Stimulated activated CD8-positive, alpha-beta memory T cell treated with anti-CD3 and anti-CD28 coated beads, Interleukin-4, amount 100 ng/mL, for 24 hours (primary cell): Measurements from ENCODE around the gene UTP3.
"Not testable (repeated sequence)": the region's sequence is repeated elsewhere in the genome, so short reads cannot be mapped to it uniquely, and the experiment has no call there.

Source experiments
- DNase-seq: peaks from one replicate; pipeline ENCODE4 v3.0.0-alpha.2; 2020; ENCODE audit warnings: low read depth

UTP3 gene

DNA sequence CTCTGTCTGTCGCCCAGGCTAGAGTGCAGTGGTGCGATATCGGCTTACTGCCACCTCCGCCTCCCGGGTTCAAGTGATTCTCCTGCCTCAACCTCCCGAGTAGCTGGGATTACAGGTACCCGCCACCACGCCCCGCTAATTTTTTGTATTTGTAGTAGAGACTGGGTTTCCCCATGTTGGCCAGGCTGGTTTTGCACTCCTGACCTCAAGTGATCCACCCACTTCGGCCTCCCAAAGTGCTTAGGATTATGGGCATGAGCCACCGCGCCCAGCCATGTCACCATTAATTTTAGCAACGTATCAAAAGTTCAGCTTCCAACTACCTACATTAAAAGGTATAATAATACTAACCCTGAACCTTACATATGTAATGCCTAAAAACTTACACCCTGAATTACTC is 940 bp upstream of the UTP3 start:
- DNase-seq, result no peak

GRCh38 chr4:70688795-70689231 is 481 bp downstream of the UTP3 start:
- no peak for DNase-seq

DNA sequence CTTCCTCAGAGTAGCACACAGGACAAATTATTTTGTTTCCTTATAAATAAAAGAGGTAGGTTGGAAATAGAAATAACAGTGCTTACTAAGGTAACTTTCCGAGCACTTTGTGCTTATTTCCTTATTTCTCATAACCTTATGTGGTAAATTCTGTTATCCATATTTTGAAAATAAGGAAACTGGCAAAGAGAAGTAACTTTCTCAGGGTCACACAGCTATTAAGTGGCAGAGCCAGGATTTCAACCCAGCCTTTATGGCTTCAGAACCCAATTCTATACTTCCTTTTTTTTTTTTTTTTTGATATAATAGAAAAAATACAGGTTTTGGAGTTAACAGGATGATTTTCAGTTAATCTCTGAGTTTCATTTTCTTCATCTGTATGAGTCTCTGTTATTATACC is 3.3 kb downstream of the UTP3 start:
- DNase-seq, result no peak

- DNase-seq, result not testable (repeated sequence)
These were observed 6.3 kb downstream of the UTP3 start for GRCh38 chr4:70694633-70695032.

DNA sequence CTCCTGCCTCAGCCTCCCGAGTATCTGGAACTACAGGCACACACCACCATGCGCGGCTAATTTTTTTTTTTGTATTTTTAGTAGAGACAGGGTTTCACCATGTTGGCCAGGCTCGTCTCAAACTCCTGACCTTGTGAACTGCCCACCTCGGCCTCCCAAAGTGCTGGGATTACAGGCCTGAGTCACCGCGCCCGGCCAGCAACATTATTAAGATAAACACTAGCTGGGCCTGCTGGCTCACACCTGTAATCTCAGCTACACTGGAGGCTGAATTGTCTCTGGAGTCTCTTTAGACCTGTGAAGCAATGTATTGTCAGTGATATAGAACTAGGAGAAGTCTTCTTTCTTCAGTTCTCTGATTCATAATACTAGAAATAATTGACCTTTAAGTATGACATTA is 10.1 kb downstream of the UTP3 start:
- not testable (repeated sequence) for DNase-seq

GRCh38 chr4:70700712-70701111 is 12.4 kb downstream of the UTP3 start:
- no peak for DNase-seq

DNA sequence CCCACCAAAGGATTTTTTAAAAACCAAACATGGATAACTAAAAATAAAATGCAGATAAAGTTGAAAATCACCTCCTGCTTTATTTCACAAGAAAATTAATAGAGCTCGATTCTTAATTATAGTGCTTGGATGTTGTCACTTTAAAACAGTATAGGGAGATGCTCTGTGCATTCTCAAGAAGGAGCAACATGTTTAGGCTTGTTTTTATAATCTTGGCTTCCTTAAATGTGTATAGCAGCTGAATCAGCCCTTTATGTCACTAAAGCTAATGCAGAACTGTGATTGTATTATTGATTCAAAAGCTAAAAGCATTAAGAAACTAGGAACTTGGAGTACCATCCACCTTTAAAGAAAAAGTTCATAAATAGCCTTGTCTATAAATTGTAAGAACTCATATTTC is 12.9 kb downstream of the UTP3 start:
- no peak for DNase-seq

GRCh38 chr4:70702592-70702991 is 14.3 kb downstream of the UTP3 start:
- not testable (repeated sequence) for DNase-seq

DNA sequence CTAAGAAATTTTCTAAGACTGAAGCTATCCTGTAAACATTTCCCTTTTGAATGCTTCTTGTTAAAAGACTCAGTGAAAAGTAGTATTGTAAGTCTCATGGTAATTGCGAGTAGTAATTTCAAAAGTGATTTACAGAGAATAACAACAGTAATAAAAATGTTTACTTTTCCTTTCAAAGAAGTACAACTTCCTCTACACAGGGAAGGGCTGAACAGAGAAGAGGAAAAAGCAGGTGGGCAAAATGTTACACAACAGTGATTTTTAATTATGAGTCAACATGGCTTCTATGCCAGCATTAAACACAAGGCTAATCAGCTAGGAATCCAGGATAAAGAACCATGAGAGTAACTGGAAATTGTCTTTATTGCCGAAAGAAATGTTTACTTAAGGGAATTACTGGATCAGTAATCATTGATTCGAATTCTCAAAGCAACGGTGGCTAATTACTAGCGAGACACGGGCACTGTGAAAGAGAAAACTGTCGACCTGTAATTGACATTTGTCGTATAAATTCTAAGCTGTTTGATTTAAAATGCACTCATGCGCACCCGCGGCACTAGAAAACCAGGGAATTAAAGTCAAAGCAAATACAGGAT is 15.4 kb downstream of the UTP3 start:
- DNase-seq, result no peak

DNA sequence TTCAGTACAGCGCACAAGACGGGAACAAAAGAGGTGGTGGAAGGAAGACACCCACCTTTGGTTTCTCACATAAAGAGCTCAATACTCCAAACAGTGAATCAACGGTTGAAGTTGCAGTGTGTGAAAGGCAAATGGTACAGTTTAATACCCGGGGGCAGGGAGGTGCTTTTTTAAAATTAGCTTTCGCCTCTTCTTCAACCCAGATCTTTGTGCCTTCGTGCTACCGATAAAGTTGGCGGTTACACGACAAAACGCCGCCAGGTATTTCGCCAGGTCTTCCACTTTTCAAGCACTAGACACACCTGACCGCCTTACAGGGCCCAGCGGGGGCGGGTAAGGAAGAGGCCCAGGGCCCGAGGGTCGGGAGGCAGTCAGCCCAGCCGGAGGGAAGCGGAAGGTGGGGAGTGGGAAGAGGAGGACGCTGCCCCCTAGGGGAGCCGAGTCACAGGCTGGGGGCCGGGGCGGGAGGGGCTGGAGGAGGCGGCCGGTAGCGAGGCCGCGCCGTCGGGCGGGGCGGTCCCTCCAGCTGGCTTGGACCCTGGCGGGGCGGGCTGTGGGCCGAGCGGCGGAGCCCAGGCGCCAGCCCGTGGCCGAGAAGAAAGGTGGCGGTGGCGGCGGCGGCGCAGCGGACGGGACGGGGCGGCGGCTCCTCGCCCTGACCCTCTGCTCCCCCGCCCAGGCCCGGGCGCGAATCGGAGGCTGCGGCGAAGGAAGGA is 16.0 kb downstream of the UTP3 start:
- DNase-seq, result peak; percentile 50

DNA sequence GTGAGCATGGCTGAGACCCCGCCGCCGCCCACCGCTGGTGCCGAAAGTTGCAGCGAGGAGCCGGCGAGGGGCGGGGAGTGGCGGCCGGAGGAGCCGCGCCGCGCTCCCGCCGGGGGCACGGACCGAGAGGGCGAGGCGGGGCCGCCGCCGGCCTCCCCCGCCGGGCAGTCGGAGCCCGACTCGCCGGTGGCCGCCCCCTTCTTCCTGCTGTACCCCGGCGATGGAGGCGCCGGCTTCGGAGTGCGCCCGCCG is 16.5 kb downstream of the UTP3 start:
- DNase-seq, result no peak

DNA sequence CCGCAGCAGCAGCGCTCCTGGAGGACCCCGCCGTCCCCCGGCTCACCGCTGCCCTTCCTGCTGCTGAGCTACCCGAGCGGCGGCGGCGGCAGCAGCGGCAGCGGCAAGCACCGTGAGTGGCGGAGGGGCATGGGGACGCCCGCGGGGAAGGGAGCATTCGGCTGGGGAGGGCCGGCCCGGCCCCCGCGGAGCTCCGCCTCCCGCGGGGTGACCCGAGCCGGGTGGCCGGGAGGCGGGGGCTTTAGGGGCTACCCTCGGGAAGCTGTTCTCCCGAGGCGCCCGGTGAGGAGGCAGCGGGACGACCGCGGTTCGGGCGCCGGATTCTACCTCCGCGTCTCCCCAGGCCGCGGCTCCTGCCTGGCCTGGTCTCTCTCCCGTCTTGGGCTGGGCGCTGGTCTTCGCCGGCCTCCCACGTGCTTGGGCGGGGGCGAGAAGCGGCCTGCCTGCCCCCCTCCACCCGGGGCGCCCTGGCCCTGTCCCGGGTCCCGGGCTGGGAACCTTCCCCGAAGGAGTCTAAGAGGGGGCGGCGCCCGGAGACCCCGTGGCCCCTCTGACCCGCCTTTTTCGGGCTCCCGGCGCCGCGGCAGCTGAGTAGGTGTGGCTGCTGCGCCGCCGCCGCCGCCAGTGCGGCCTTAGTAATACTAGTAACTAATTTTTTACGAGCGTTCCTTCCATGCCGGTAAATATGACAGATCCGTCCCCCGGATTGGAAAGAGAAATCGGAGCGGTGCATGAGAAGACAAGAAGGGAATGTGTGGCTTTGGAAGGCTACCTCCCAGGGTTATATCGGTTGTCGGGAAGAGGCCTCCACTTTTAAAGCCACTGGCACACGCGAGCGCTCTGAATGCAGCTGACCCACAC is 17.1 kb downstream of the UTP3 start:
- DNase-seq, result peak; percentile 61

GRCh38 chr4:70706044-70706461 is 17.7 kb downstream of the UTP3 start:
- DNase-seq, result no peak

DNA sequence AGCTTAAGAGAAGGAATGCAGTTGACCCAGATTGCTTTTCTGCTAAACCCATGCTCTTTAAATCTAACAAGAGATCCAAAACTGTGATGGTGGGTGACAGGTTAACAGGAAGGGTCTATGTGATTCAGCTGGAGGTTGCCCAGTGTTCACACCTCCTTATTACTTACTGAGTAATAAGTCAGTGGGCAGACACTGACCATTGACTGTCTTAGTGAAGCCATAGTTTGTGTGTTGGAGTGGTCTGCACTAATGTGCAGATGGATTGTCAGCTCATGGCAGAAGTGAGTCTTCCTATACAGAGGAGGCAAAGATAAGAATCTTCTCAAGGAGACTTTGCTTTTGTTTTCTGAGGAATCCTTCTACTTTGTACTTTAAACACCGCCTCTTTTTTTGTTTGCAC is 18.2 kb downstream of the UTP3 start:
- no peak for DNase-seq

DNA sequence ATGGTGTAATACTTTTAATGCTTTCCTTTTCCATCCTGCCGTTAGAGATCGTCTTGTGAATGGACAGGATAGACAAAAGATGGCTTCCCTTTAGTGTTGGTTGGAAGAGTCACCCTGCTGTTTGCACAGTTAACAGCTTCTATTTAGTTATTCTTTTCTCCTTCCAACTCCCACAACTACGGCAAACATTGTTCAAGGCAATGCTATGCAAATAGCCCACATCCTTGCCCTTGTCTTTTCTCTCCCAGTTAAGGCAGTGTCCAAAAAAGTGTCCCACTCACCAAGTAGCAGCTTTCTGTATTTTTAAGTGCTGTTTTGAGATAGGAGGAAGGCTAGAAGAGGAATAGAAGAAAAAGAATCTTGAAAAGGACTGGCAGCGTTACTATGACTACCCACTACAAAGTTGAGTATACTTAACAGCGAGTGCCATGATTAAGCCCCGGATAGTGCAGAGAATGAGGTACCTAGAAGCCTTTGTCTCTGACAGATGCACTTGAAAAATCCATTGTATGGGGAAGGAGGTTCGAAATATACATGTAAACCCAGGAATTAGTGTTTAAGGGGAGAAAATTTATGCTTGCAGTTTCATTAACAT is 21.4 kb downstream of the UTP3 start:
- DNase-seq, result no peak

DNA sequence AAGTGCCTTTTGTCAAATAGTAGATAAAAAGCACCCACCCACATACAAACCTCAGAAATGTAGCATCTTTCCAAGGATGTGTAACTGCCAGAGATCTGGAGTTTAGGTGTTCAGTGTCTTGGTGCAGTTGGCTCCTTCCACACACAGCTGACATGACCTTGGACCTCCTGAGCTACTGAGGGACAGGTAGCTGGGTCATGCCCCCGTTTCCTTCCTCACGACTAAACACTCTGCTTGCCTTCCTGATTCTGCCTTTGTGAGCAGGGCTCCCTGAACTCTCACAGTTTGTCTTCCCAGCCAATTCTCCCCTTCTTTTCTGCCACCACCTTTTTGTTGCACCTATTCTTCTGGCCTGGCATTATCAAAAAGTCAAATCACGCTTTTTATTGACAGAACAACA is 23.3 kb downstream of the UTP3 start:
- DNase-seq, result no peak

- DNase-seq, result no peak
These were observed 23.8 kb downstream of the UTP3 start for GRCh38 chr4:70712150-70712549.

DNA sequence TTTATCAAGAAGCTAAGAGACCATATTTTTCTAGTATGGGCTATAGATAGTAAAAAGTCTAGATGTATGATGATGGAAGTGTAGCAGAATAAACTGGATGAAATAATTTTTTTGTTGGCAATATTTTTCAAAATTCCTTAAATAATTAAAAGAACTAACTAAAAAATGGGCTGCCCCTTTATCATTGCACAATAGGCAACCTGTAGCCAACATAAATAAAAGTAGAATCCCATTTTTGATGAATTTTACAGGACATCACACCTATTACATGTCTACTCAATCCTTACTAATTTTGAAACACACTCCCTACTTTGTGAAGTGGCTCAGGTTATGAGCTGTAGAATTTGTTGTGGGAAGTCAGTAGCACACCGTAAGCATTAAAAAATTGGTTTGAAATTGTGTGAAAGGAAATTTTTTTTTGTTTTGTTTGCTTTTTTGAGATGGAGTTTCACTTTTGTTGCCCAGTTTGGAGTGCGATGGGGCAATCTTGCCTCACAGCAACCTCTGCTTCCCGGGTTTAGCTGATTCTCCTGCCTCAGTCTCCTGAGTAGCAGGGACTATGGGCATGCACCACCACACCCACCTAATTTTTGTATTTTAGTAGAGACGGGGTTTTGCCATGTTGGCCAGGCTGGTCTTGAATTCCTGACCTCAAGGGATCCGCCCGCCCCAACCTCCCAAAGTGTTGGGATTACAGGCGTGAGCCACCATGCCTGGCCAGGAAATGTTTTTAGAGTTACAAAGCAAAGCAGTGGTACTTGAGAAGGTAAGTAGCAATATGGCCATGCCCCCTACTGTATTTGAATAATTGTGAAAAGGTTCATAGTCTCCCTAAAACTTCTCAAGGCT is 24.5 kb downstream of the UTP3 start:
- no peak for DNase-seq

GRCh38 chr4:70713453-70714078 is 25.2 kb downstream of the UTP3 start:
- no peak for DNase-seq

DNA sequence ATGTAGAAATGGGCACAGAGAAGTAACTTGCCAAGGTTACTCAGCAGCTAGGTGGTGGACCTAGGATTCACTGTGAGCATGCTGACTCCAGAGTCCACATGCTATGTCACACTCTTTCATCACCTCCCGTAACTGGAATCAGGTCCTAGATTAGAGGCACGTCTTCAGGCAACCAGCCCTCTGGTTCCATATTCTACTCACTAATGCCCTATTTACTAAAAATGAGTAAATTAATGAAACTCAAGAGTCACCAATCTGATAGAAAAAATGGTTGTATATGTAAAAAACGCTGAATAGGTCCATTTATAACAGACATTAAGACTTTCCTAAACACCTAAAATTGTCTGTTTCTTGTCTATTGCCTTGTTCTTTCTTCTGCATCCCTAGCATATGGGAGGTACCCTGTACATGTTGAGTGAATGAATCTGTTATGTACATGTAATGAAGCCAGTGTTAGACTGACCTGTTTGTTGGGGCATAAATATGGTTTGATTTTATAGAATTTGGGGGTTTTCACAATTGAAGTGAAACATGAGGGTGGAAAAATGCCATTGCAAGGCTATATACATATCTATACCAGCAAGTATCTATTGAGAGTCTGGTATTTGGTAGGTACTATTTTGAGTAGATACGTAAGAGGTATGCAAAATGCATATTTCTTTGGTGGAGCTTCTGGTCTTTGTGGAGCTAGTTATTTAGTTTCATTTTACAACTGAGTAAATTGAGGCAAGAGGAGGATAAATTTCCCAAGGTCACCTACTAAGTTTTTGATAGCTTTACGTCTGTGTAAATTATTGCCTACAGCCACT is 26.0 kb downstream of the UTP3 start:
- no peak for DNase-seq

- no peak for DNase-seq
These were observed 26.8 kb downstream of the UTP3 start for GRCh38 chr4:70715097-70715496.
